HCT116 (cell line): Measurements from ENCODE around the gene PRIM1.

Experiments used
- CBX3 ChIP-seq: IDR thresholded peaks from 2 replicates; pipeline ENCODE4 v1.6.1; 2012; ENCODE audit warnings: low read depth
- EZH2 ChIP-seq: fragments of 200-600 bp; sonication (generic); IDR thresholded peaks from 2 replicates; pipeline ENCODE4 v1.6.1; 2017; ENCODE audit warnings: antibody characterized with exemption, mixed run types
- FOSL1 ChIP-seq: IDR thresholded peaks from 2 replicates; pipeline ENCODE4 v1.6.1; 2012; ENCODE audit warnings: low read depth
- POLR2A ChIP-seq: IDR thresholded peaks from 2 replicates; pipeline ENCODE4 v1.7.0; 2011; ENCODE audit warnings: borderline replicate concordance; ENCODE audit not compliant: insufficient read depth, insufficient read length; ENCODE audit errors: extremely low read depth
- POLR2AphosphoS5 ChIP-seq: IDR thresholded peaks from 2 replicates; pipeline ENCODE4 v1.6.1; 2011; ENCODE audit warnings: mild to moderate bottlenecking, low read depth, low read length, moderate library complexity
- SIN3A ChIP-seq: IDR thresholded peaks from 2 replicates; pipeline ENCODE4 v1.6.1; 2012; ENCODE audit warnings: low read depth
- SP1 ChIP-seq: IDR thresholded peaks from 2 replicates; pipeline ENCODE4 v1.6.1; 2012; ENCODE audit warnings: low read depth
- TF ChIP-seq, protein P1 (sequence below), 3 experiments: fragments of 200-600 bp in 1 of 3; sonication (generic) in 1 of 3; IDR thresholded peaks in 2 of 3; conservative IDR thresholded peaks in 1 of 3; 2 replicates each; pipeline ENCODE4 v1.5.1; 2012 to 2017; ENCODE audit warnings: low read depth in 2 of 3, low read length in 2 of 3, antibody characterized with exemption in 1 of 3, borderline replicate concordance in 1 of 3, control low read depth in 1 of 3, mild to moderate bottlenecking in 1 of 3, mixed read lengths in 1 of 3, mixed run types in 1 of 3, moderate library complexity in 1 of 3; ENCODE audit not compliant: insufficient read depth in 1 of 3
- TF ChIP-seq, protein P2 (sequence below): IDR thresholded peaks from 2 replicates; pipeline ENCODE4 v1.6.1; 2012
- TF ChIP-seq, protein P3 (sequence below): IDR thresholded peaks from 2 replicates; pipeline ENCODE4 v1.6.1; 2012; ENCODE audit warnings: low read depth

DNA sequence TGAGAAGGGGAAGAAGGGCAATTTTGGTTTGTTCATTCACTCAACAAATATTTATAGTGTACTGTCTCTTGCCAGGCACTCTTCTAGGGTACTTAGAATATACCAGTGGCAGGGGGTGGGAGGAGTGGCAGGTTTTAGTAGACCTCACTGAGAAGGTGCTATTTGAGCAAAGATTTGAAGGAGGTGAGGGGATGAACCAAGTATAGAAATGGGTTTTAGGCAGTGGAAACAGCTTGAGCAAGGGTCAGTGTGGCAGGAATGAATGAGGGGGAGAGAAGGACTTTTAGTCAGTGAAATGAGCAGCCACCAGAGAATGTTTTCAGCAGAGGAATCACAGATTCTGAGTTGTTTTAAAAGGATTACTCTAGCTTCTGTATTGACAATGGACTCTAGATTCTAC is 2.3 kb downstream of the PRIM1 start:
- TF ChIP-seq, protein P1, sequence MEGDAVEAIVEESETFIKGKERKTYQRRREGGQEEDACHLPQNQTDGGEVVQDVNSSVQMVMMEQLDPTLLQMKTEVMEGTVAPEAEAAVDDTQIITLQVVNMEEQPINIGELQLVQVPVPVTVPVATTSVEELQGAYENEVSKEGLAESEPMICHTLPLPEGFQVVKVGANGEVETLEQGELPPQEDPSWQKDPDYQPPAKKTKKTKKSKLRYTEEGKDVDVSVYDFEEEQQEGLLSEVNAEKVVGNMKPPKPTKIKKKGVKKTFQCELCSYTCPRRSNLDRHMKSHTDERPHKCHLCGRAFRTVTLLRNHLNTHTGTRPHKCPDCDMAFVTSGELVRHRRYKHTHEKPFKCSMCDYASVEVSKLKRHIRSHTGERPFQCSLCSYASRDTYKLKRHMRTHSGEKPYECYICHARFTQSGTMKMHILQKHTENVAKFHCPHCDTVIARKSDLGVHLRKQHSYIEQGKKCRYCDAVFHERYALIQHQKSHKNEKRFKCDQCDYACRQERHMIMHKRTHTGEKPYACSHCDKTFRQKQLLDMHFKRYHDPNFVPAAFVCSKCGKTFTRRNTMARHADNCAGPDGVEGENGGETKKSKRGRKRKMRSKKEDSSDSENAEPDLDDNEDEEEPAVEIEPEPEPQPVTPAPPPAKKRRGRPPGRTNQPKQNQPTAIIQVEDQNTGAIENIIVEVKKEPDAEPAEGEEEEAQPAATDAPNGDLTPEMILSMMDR (IDR thresholded peaks at IDR 0.05 in 2 of 3, conservative IDR thresholded peaks at IDR 0.05 in 1 of 3; ENCODE audit: borderline replicate concordance in 1 of 3, insufficient read depth in 1 of 3, low read depth in 2 of 3, low read length in 2 of 3) = no peak
- no peak for TF ChIP-seq FOSL1
- no peak for TF ChIP-seq CBX3
- no peak for TF ChIP-seq POLR2AphosphoS5
- TF ChIP-seq, protein P2, sequence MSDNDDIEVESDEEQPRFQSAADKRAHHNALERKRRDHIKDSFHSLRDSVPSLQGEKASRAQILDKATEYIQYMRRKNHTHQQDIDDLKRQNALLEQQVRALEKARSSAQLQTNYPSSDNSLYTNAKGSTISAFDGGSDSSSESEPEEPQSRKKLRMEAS = no peak
- no peak for TF ChIP-seq SP1
- TF ChIP-seq, protein P3, sequence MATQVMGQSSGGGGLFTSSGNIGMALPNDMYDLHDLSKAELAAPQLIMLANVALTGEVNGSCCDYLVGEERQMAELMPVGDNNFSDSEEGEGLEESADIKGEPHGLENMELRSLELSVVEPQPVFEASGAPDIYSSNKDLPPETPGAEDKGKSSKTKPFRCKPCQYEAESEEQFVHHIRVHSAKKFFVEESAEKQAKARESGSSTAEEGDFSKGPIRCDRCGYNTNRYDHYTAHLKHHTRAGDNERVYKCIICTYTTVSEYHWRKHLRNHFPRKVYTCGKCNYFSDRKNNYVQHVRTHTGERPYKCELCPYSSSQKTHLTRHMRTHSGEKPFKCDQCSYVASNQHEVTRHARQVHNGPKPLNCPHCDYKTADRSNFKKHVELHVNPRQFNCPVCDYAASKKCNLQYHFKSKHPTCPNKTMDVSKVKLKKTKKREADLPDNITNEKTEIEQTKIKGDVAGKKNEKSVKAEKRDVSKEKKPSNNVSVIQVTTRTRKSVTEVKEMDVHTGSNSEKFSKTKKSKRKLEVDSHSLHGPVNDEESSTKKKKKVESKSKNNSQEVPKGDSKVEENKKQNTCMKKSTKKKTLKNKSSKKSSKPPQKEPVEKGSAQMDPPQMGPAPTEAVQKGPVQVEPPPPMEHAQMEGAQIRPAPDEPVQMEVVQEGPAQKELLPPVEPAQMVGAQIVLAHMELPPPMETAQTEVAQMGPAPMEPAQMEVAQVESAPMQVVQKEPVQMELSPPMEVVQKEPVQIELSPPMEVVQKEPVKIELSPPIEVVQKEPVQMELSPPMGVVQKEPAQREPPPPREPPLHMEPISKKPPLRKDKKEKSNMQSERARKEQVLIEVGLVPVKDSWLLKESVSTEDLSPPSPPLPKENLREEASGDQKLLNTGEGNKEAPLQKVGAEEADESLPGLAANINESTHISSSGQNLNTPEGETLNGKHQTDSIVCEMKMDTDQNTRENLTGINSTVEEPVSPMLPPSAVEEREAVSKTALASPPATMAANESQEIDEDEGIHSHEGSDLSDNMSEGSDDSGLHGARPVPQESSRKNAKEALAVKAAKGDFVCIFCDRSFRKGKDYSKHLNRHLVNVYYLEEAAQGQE = no peak
- no peak for TF ChIP-seq SIN3A
- no peak for TF ChIP-seq POLR2A
- no peak for TF ChIP-seq EZH2
